ENCODE results near the gene PPP1CB. TPM values are rescaled to one million over a fixed set of nuclear protein-coding genes. Genes with fewer than 3 reads are reported as not detected.

PPP1CB gene
- total and polyA plus RNA-seq, 4 donors: 85.7 to 309 (median 181) TPM

DNA sequence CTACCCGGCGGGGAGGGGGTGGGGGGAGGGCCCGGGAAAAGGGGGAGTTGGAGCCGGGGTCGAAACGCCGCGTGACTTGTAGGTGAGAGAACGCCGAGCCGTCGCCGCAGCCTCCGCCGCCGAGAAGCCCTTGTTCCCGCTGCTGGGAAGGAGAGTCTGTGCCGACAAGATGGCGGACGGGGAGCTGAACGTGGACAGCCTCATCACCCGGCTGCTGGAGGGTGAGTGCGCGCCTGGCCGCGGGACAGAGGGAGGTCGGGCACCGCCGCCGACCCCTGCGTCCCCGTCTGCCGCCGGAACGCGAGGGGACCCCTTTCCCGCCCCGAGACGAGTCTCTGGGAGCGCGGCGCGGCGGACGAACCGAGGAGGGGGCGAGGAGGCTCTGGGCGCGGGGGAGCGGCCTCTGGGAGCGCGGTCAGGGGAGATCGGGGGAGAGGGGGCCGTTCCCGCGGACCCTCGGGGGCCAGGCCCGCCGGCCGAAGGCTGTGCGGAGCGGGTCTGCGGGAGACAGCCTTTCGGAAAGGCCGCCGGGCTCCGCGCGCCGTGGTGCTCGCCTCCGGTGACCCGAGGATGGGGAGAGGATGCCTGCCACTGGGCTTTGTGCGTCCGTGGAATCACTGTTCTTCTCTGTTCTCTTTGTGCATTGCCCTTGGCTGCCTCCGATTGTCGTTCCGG lies 463 bp downstream of the PPP1CB start:
- no peaks in the 10 kb centered on the region for H3K9me3 ChIP-seq (ENCODE audit: control insufficient read depth in 4 of 4, insufficient read depth in 3 of 4, low read length in 3 of 4)
- peak overlapping the region; percentile 74 for H3K4me3 ChIP-seq
- H3K36me3 ChIP-seq (ENCODE audit: control insufficient read depth in 4 of 4, insufficient read depth in 4 of 4, low read length in 4 of 4): peaks cover 0 to 8% (median 0%) of the 10 kb centered on the region in 4 donors
- peak in 1 of 3 donors; percentile 55 for DNase-seq
- TF ChIP-seq, protein P1, sequence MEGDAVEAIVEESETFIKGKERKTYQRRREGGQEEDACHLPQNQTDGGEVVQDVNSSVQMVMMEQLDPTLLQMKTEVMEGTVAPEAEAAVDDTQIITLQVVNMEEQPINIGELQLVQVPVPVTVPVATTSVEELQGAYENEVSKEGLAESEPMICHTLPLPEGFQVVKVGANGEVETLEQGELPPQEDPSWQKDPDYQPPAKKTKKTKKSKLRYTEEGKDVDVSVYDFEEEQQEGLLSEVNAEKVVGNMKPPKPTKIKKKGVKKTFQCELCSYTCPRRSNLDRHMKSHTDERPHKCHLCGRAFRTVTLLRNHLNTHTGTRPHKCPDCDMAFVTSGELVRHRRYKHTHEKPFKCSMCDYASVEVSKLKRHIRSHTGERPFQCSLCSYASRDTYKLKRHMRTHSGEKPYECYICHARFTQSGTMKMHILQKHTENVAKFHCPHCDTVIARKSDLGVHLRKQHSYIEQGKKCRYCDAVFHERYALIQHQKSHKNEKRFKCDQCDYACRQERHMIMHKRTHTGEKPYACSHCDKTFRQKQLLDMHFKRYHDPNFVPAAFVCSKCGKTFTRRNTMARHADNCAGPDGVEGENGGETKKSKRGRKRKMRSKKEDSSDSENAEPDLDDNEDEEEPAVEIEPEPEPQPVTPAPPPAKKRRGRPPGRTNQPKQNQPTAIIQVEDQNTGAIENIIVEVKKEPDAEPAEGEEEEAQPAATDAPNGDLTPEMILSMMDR (IDR thresholded peaks at IDR 0.05; ENCODE audit: control extremely low read depth, extremely low read depth): no peak
- H3K27ac ChIP-seq (ENCODE audit: low read depth in 1 of 2, low read length in 1 of 2): peak overlapping the region; percentile 98 to 100
- H3K4me1 ChIP-seq (ENCODE audit: control insufficient read depth in 5 of 5, insufficient read depth in 5 of 5, low read length in 5 of 5): peaks cover 3 to 29% (median 9%) of the 10 kb centered on the region in 5 donors
- 0 to 1% methylated on average over 32 to 78 of the region's 78 CpGs for WGBS, 2 donors
- ATAC-seq (ENCODE audit: insufficient read depth, low FRiP score): peak; percentile 30
- peak overlapping the region; percentile 90 to 97 for H3K9ac ChIP-seq (ENCODE audit: insufficient read depth in 1 of 2, low read length in 2 of 2)
- no peaks in the 10 kb centered on the region for H3K27me3 ChIP-seq (ENCODE audit: control insufficient read depth in 3 of 3, insufficient read depth in 3 of 3, low read length in 2 of 3)

DNA sequence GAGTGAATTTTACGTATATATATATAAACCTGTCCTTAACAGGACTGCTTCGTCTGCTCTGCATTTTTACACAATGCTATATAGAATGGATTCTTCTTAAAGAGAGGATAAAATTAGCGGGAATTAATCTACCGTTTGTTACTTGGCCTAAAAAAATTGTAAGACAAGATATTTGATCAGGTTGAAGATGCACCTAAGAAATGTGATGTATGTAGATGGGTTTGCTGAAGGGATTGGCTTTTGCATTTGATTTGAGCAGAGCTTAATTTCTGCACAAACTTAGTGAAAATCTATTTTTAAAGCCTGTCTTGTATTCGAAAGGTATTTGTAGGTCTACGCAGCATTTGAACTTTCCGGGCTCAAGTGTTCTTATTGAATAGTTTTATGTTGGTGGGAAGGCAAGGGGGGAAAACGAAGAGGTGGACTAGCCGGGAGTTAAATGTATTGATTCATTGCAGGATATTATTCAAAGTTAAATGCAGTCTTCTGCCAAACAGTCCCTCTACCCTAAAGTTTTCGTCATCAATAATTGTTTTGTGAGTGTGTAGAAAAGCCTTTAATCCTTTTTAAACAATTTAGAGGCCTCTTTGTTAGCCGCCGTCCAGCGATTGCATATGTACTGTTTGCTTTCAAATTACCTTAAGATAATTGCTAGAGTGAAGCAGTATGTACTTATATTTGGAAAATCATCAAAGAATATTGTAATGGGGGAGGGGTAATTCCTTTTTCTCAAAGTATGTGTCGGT lies 1.2 kb downstream of the PPP1CB start:
- Histone ChIP-seq H3K27me3 (ENCODE audit: control insufficient read depth in 3 of 3, insufficient read depth in 3 of 3, low read length in 2 of 3) (no peaks in the 10 kb centered on the region), H3K4me3 (peak overlapping the region; percentile 74), H3K9me3 (ENCODE audit: control insufficient read depth in 4 of 4, insufficient read depth in 3 of 4, low read length in 3 of 4) (no peaks in the 10 kb centered on the region), H3K4me1 (ENCODE audit: control insufficient read depth in 5 of 5, insufficient read depth in 5 of 5, low read length in 5 of 5) (peaks cover 3 to 32% (median 14%) of the 10 kb centered on the region in 5 donors), H3K9ac (ENCODE audit: insufficient read depth in 1 of 2, low read length in 2 of 2) (peak overlapping the region; percentile 90 to 97), H3K27ac (ENCODE audit: low read depth in 1 of 2, low read length in 1 of 2) (peak overlapping the region; percentile 98 to 100), H3K36me3 (ENCODE audit: control insufficient read depth in 4 of 4, insufficient read depth in 4 of 4, low read length in 4 of 4) (peaks cover 0 to 8% (median 0%) of the 10 kb centered on the region in 4 donors)
- DNase-seq: peak; percentile 18 to 64 (median 50)
- no peak for ATAC-seq (ENCODE audit: insufficient read depth, low FRiP score)
- 0 to 1% methylated on average over 14 of the region's 14 CpGs for WGBS, 2 donors
- TF ChIP-seq, protein P1 (IDR thresholded peaks at IDR 0.05; ENCODE audit: control extremely low read depth, extremely low read depth): no peak

DNA sequence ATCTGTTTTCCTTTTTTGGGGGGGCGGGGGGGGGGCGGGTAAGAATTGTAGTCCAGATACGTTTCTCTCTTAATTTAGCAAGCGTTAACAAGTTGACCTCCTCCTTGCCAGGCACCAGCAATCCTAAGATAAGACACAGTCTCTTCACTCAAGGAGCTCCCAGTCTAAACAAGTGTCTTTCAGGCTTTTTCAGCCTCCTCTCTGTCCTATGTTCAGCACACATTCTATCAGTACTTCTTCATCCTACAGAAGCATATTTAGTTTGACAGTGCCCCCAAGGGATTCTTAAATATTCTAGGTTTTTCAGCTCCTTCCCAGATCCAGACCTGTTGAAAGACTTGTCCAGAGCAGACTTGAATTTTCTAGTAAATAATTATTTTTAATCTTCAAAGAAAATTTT lies 2.7 kb downstream of the PPP1CB start:
- Histone ChIP-seq H3K9me3 (ENCODE audit: control insufficient read depth in 4 of 4, insufficient read depth in 3 of 4, low read length in 3 of 4) (no peaks in the 10 kb centered on the region), H3K4me1 (ENCODE audit: control insufficient read depth in 5 of 5, insufficient read depth in 5 of 5, low read length in 5 of 5) (peaks cover 3 to 34% (median 14%) of the 10 kb centered on the region in 5 donors), H3K4me3 (no peak overlapping the region), H3K27me3 (ENCODE audit: control insufficient read depth in 3 of 3, insufficient read depth in 3 of 3, low read length in 2 of 3) (no peaks in the 10 kb centered on the region), H3K36me3 (ENCODE audit: control insufficient read depth in 4 of 4, insufficient read depth in 4 of 4, low read length in 4 of 4) (peaks cover 1 to 8% (median 4%) of the 10 kb centered on the region in 4 donors), H3K9ac (ENCODE audit: insufficient read depth in 1 of 2, low read length in 2 of 2) (peak overlapping the region in 1 of 2 donors; percentile 9), H3K27ac (ENCODE audit: low read depth in 1 of 2, low read length in 1 of 2) (peak overlapping the region in 1 of 2 donors; percentile 12)
- ATAC-seq (ENCODE audit: insufficient read depth, low FRiP score) (no peak), DNase-seq (peak in 2 of 3 donors; percentile 49)
- WGBS, 2 donors: 41 to 46% methylated on average over 4 of the region's 4 CpGs
- TF ChIP-seq, protein P1 (IDR thresholded peaks at IDR 0.05; ENCODE audit: control extremely low read depth, extremely low read depth): no peak

All from lung (tissue), 12 donors.